ENCODE data around the gene SLITRK4.

- no peak for TF ChIP-seq CTCF (IDR thresholded peaks at IDR 0.05; ENCODE audit: low read depth, low read length)
- TF ChIP-seq POLR2A (IDR thresholded peaks at IDR 0.05; ENCODE audit: extremely low read depth, insufficient read length): no peak
- no peak for TF ChIP-seq MYC (IDR thresholded peaks at IDR 0.05; ENCODE audit: low read depth, low read length)
Measured at GRCh38 chrX:143634663-143635455, 1.0 kb downstream of the SLITRK4 start.

All from NB4 (cell line).